ENCODE results near the gene MBD5.

The MBD5 gene

GRCh38 chr2:148447877-148448276 is 427.0 kb downstream of the MBD5 start:
- TF ChIP-seq, protein P1, sequence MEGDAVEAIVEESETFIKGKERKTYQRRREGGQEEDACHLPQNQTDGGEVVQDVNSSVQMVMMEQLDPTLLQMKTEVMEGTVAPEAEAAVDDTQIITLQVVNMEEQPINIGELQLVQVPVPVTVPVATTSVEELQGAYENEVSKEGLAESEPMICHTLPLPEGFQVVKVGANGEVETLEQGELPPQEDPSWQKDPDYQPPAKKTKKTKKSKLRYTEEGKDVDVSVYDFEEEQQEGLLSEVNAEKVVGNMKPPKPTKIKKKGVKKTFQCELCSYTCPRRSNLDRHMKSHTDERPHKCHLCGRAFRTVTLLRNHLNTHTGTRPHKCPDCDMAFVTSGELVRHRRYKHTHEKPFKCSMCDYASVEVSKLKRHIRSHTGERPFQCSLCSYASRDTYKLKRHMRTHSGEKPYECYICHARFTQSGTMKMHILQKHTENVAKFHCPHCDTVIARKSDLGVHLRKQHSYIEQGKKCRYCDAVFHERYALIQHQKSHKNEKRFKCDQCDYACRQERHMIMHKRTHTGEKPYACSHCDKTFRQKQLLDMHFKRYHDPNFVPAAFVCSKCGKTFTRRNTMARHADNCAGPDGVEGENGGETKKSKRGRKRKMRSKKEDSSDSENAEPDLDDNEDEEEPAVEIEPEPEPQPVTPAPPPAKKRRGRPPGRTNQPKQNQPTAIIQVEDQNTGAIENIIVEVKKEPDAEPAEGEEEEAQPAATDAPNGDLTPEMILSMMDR (IDR thresholded peaks at IDR 0.05; ENCODE audit: low read depth, low read length, missing control alignments) = no peak
- DNase-seq (ENCODE audit: extremely low read depth, low read depth) = no peak
- H3K4me3 ChIP-seq (replicated peaks; ENCODE audit: low read depth, low read length) = no peak overlapping the region

DNA sequence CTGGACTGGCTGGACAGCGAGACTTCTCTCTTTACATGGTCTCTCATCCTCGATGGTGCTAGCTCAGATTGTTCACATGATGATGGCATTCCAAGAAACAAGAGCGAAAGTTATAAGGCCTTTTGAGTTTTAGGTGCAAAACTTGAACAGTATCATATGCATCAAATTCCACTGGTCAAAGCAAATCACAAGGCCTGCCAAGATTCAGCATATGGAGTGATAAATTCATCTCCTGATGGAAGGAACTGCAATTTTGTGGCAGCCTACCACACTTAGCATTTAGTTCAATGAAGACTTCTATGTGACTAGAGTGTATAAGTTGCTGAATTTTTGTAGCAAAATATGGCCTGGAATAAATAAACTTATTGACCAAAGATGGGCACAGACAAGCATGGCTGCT is 429.6 kb downstream of the MBD5 start:
- no peak for DNase-seq (ENCODE audit: extremely low read depth, low read depth)
- no peak overlapping the region for H3K4me3 ChIP-seq (replicated peaks; ENCODE audit: low read depth, low read length)
- TF ChIP-seq, protein P1 (IDR thresholded peaks at IDR 0.05; ENCODE audit: low read depth, low read length, missing control alignments) = no peak

GRCh38 chr2:148451046-148451445 is 430.2 kb downstream of the MBD5 start:
- no peak overlapping the region for H3K4me3 ChIP-seq (replicated peaks; ENCODE audit: low read depth, low read length)
- no peak for DNase-seq (ENCODE audit: extremely low read depth, low read depth)
- TF ChIP-seq, protein P1 (IDR thresholded peaks at IDR 0.05; ENCODE audit: low read depth, low read length, missing control alignments) = no peak

- DNase-seq (ENCODE audit: extremely low read depth, low read depth) = no peak
- no peak overlapping the region for H3K4me3 ChIP-seq (replicated peaks; ENCODE audit: low read depth, low read length)
- TF ChIP-seq, protein P1 (IDR thresholded peaks at IDR 0.05; ENCODE audit: low read depth, low read length, missing control alignments) = no peak
Observed at GRCh38 chr2:148455791-148456190, 434.9 kb downstream of the MBD5 start.

- TF ChIP-seq, protein P1 (IDR thresholded peaks at IDR 0.05; ENCODE audit: low read depth, low read length, missing control alignments) = no peak
- DNase-seq (ENCODE audit: extremely low read depth, low read depth) = no peak
- H3K4me3 ChIP-seq (replicated peaks; ENCODE audit: low read depth, low read length) = no peak overlapping the region
Observed at GRCh38 chr2:148458171-148458570, 437.3 kb downstream of the MBD5 start.

DNA sequence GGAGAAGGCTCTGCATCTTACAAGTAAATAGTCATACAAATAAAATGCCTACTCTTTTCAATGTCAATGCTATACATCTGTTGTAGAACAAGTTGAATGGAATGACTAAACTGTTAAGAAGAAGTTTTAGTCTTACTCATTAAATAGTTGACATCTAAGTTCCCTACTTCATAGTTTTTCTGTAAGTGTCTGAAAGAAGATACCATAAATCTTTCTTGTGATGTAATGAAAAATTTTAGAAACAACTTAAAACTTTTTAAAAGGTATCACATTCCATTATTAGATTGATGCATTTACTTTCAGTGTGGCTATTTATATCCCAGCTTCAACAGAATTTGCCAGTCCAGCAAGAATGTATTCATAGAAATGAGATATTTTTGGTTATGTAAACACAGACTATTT is 438.5 kb downstream of the MBD5 start:
- TF ChIP-seq, protein P1 (IDR thresholded peaks at IDR 0.05; ENCODE audit: low read depth, low read length, missing control alignments) = no peak
- no peak overlapping the region for H3K4me3 ChIP-seq (replicated peaks; ENCODE audit: low read depth, low read length)
- no peak for DNase-seq (ENCODE audit: extremely low read depth, low read depth)

GRCh38 chr2:148461876-148462275 is 441.0 kb downstream of the MBD5 start:
- no peak overlapping the region for H3K4me3 ChIP-seq (replicated peaks; ENCODE audit: low read depth, low read length)
- no peak for DNase-seq (ENCODE audit: extremely low read depth, low read depth)
- TF ChIP-seq, protein P1 (IDR thresholded peaks at IDR 0.05; ENCODE audit: low read depth, low read length, missing control alignments) = no peak

Measured in HFF-Myc (cell line).